Measurements from ENCODE around the gene SKP1. TPM values are rescaled to one million over a fixed set of nuclear protein-coding genes. Genes with fewer than 3 reads are reported as not detected.

The SKP1 gene
- total and polyA plus RNA-seq, 7 donors = 193 to 938 (median 320) TPM

- 86 to 92% methylated on average over 13 of the region's 13 CpGs for WGBS, 2 donors
- H3K9me3 ChIP-seq = no peaks in the 10 kb centered on the region
- TF ChIP-seq CTCF (IDR thresholded peaks at IDR 0.05) (peak; percentile 69 to 96 (median 80)), POLR2A (IDR thresholded peaks at IDR 0.05) (no peak)
- H3K4me1 ChIP-seq = peaks cover 0 to 20% (median 16%) of the 10 kb centered on the region in 4 donors
- H3K4me3 ChIP-seq = no peak overlapping the region
- H3K27ac ChIP-seq = no peak overlapping the region
- DNase-seq = peak; percentile 84
- intact Hi-C loops (cut with DNase I) = loop anchor here (2.0 to 5.0 kb wide), 2 partner anchors 44 to 105 kb away; no protein-coding TSS in a partner anchor
- no peaks in the 10 kb centered on the region for H3K27me3 ChIP-seq
- peaks cover 2 to 86% (median 33%) of the 10 kb centered on the region in 4 donors for H3K36me3 ChIP-seq
These were observed 30.8 kb downstream of the SKP1 start for GRCh38 chr5:134145779-134146581.

GRCh38 chr5:134145041-134145757 lies 31.6 kb downstream of the SKP1 start:
- no peak for DNase-seq
- TF ChIP-seq POLR2A (IDR thresholded peaks at IDR 0.05) (no peak), POLR2AphosphoS5 (IDR thresholded peaks at IDR 0.05) (no peak), CTCF (IDR thresholded peaks at IDR 0.05) (no peak), EP300 (IDR thresholded peaks at IDR 0.05) (no peak)
- H3K27me3 ChIP-seq = no peaks in the 10 kb centered on the region
- H3K4me3 ChIP-seq = no peak overlapping the region
- peaks cover 0 to 18% (median 12%) of the 10 kb centered on the region in 4 donors for H3K4me1 ChIP-seq
- intact Hi-C loops (cut with DNase I) = loop anchor here (2.0 to 5.0 kb wide), 2 partner anchors 43 to 104 kb away; no protein-coding TSS in a partner anchor
- peaks cover 6 to 81% (median 28%) of the 10 kb centered on the region in 4 donors for H3K36me3 ChIP-seq
- no peak overlapping the region for H3K27ac ChIP-seq
- no peaks in the 10 kb centered on the region for H3K9me3 ChIP-seq
- 22 to 56% methylated on average over 1 of the region's 1 CpG for WGBS, 2 donors

- Histone ChIP-seq H3K27me3 (no peaks in the 10 kb centered on the region), H3K4me1 (peaks cover 0 to 19% (median 7%) of the 10 kb centered on the region in 4 donors), H3K9me3 (no peaks in the 10 kb centered on the region), H3K4me3 (no peak overlapping the region), H3K27ac (no peak overlapping the region), H3K36me3 (peaks cover 6 to 80% (median 23%) of the 10 kb centered on the region in 4 donors)
- TF ChIP-seq CTCF (IDR thresholded peaks at IDR 0.05) (peak in 1 of 4 experiments; percentile 2), EP300 (IDR thresholded peaks at IDR 0.05) (no peak), POLR2AphosphoS5 (IDR thresholded peaks at IDR 0.05) (no peak), POLR2A (IDR thresholded peaks at IDR 0.05) (no peak)
- intact Hi-C loops (cut with DNase I) = loop anchor here (2.0 kb wide), 1 partner anchor 103 kb away; no protein-coding TSS in a partner anchor
- peak; percentile 32 for DNase-seq
- WGBS, 2 donors = 95 to 98% methylated on average over 10 of the region's 10 CpGs
These were observed 32.5 kb downstream of the SKP1 start for GRCh38 chr5:134143944-134144941.

- WGBS, 2 donors = 86 to 97% methylated on average over 5 of the region's 5 CpGs
- intact Hi-C loops (cut with DNase I) = no loop called here
- DNase-seq = peak; percentile 14
- Histone ChIP-seq H3K4me1 (peaks cover 0 to 15% (median 7%) of the 10 kb centered on the region in 4 donors), H3K27me3 (no peaks in the 10 kb centered on the region), H3K36me3 (peaks cover 6 to 74% (median 21%) of the 10 kb centered on the region in 4 donors), H3K27ac (no peak overlapping the region), H3K9me3 (no peaks in the 10 kb centered on the region), H3K4me3 (no peak overlapping the region)
- TF ChIP-seq POLR2AphosphoS5 (IDR thresholded peaks at IDR 0.05) (no peak), POLR2A (IDR thresholded peaks at IDR 0.05) (no peak), EP300 (IDR thresholded peaks at IDR 0.05) (no peak), CTCF (IDR thresholded peaks at IDR 0.05) (no peak)
These were observed 33.3 kb downstream of the SKP1 start for GRCh38 chr5:134143431-134143830.
